Measurements from ENCODE around the gene COL9A3. TPM values are rescaled to one million over a fixed set of nuclear protein-coding genes. Genes with fewer than 3 reads are reported as not detected.

Gene COL9A3
- total RNA-seq, 1 donor from 2014 or later, result 1.8 TPM

- DNase-seq (ENCODE audit: extremely low read depth, low read depth, low spot score), result no peak
Observed at GRCh38 chr20:62821726-62822210, 4.9 kb downstream of the COL9A3 start.

- DNase-seq (ENCODE audit: extremely low read depth, low read depth, low spot score), result no peak
Observed at GRCh38 chr20:62822239-62822787, 5.5 kb downstream of the COL9A3 start.

- no peak for DNase-seq (ENCODE audit: extremely low read depth, low read depth, low spot score)
Observed at GRCh38 chr20:62822788-62823651, 6.2 kb downstream of the COL9A3 start.

- no peak for DNase-seq (ENCODE audit: extremely low read depth, low read depth, low spot score)
Observed at GRCh38 chr20:62823688-62824475, 7.0 kb downstream of the COL9A3 start.

- DNase-seq (ENCODE audit: extremely low read depth, low read depth, low spot score), result no peak
Observed at GRCh38 chr20:62824476-62825332, 7.9 kb downstream of the COL9A3 start.

- no peak for DNase-seq (ENCODE audit: extremely low read depth, low read depth, low spot score)
Observed at GRCh38 chr20:62825333-62825985, 8.6 kb downstream of the COL9A3 start.

- no peak for DNase-seq (ENCODE audit: extremely low read depth, low read depth, low spot score)
Observed at GRCh38 chr20:62825986-62826645, 9.3 kb downstream of the COL9A3 start.

GRCh38 chr20:62826646-62827310 is 9.9 kb downstream of the COL9A3 start:
- no peak for DNase-seq (ENCODE audit: extremely low read depth, low read depth, low spot score)

- no peak for DNase-seq (ENCODE audit: extremely low read depth, low read depth, low spot score)
Observed at GRCh38 chr20:62827311-62828038, 10.6 kb downstream of the COL9A3 start.

- DNase-seq (ENCODE audit: extremely low read depth, low read depth, low spot score), result no peak
Observed at GRCh38 chr20:62828051-62828450, 11.2 kb downstream of the COL9A3 start.

- DNase-seq (ENCODE audit: extremely low read depth, low read depth, low spot score), result no peak
Observed at GRCh38 chr20:62828511-62829230, 11.8 kb downstream of the COL9A3 start.

GRCh38 chr20:62829231-62830230 is 12.7 kb downstream of the COL9A3 start:
- no peak for DNase-seq (ENCODE audit: extremely low read depth, low read depth, low spot score)

GRCh38 chr20:62830251-62830650 is 13.4 kb downstream of the COL9A3 start:
- DNase-seq (ENCODE audit: extremely low read depth, low read depth, low spot score), result no peak

- no peak for DNase-seq (ENCODE audit: extremely low read depth, low read depth, low spot score)
Observed at GRCh38 chr20:62830821-62831220, 14.0 kb downstream of the COL9A3 start.

- no peak for DNase-seq (ENCODE audit: extremely low read depth, low read depth, low spot score)
Observed at GRCh38 chr20:62831361-62831788, 14.5 kb downstream of the COL9A3 start.

GRCh38 chr20:62831854-62832211 is 15.0 kb downstream of the COL9A3 start:
- no peak for DNase-seq (ENCODE audit: extremely low read depth, low read depth, low spot score)
